Bronchial epithelial cell (primary cell): ENCODE measurements around the gene CCDC159. TPM values are rescaled to one million over a fixed set of nuclear protein-coding genes. Genes with fewer than 3 reads are reported as not detected.
"Not testable (repeated sequence)": the region's sequence is repeated elsewhere in the genome, so short reads cannot be mapped to it uniquely, and the experiment has no call there.

Source experiments
- DNase-seq: peaks from one replicate; pipeline ENCODE4 v3.0.0-alpha.2; 2010; ENCODE audit warnings: low read depth
- FAIRE-seq: peaks from 2 replicates; lab custom pipeline; 2011; peaks lifted over from hg19 to GRCh38; lab: Jason Lieb, UNC
- H3K27me3 ChIP-seq: 2 replicates; pipeline ENCODE4 v1.5.1; 2011; ENCODE audit warnings: low read length; ENCODE audit not compliant: control insufficient read depth, insufficient read depth
- H3K36me3 ChIP-seq: 2 replicates; pipeline ENCODE4 v1.5.1; 2011; ENCODE audit warnings: low read length; ENCODE audit not compliant: control insufficient read depth, insufficient read depth
- H3K4me3 ChIP-seq: 2 replicates; pipeline ENCODE4 v1.5.1; 2011; ENCODE audit warnings: mild to moderate bottlenecking, low read depth, low read length, control low read depth
- total RNA-seq: library from RNA; depleted of rRNA; stranded (reverse); fragments of >200 nt; gene quantifications from 2 replicates; pipeline ENCODE4 v1.2.1, GENCODE V29; 2014
- TF ChIP-seq, protein P1 (sequence below): IDR thresholded peaks from 2 replicates; pipeline ENCODE4 v1.5.1; 2011; ENCODE audit warnings: mild to moderate bottlenecking, moderate library complexity, low read length, control low read depth, inconsistent platforms; ENCODE audit not compliant: insufficient read depth, severe bottlenecking

Gene CCDC159, protein sequence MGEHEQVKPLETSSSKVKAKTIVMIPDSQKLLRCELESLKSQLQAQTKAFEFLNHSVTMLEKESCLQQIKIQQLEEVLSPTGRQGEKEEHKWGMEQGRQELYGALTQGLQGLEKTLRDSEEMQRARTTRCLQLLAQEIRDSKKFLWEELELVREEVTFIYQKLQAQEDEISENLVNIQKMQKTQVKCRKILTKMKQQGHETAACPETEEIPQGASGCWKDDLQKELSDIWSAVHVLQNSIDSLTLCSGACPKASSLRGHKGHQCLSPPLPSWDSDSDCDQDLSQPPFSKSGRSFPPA
- 7.9 and 11.1 TPM in 2 replicates for total RNA-seq

DNA sequence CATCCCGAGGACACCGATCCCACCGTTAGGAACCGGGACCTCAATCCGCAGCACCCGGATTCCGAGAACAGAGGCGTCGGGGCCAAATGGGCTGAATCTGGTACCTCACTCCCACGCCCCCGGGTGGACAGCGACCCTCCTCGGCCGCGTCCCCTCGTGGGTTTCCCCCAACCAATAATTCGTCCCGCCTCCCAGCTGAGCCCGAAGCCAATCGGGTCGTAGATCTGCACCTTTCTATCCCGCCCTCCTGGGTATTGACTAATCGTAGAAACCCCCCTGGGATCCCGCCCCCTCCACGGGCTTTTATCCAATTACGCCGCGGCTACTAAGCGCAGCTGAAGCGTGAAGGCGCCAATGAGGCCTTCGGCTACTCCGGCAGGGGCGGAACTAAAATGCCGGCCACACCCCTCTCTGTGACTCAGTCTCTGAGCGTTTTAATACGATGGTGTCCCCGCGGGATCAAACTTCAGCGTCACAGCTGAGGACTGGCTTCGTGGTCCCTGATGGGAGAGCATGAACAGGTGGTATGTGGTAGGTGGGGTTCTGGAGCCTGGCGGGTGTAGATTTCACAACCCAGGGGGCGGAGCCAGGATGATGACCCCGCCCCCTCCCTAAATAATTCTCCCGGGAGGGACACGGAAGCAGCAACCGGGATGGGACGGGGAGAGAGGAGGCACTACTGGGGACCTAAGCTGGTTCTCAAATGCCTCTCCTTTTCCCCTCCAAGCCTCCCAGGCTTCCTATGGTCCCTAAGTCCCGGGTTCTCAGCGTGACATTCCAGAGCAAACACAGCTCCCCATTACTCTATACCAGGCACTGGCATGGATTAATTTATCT is at the start of gene CCDC159, which contains the start of gene TMEM205:
TSS of gene CCDC159 (plus strand) at position 416 of the 837 bp plus-strand sequence. CDS start at position 504, 88 bp downstream.
TSS of gene TMEM205 (minus strand) at position 165 of the 837 bp plus-strand sequence. CDS start 649 bp downstream, outside the sequence.
- peak; percentile 88 for FAIRE-seq

DNA sequence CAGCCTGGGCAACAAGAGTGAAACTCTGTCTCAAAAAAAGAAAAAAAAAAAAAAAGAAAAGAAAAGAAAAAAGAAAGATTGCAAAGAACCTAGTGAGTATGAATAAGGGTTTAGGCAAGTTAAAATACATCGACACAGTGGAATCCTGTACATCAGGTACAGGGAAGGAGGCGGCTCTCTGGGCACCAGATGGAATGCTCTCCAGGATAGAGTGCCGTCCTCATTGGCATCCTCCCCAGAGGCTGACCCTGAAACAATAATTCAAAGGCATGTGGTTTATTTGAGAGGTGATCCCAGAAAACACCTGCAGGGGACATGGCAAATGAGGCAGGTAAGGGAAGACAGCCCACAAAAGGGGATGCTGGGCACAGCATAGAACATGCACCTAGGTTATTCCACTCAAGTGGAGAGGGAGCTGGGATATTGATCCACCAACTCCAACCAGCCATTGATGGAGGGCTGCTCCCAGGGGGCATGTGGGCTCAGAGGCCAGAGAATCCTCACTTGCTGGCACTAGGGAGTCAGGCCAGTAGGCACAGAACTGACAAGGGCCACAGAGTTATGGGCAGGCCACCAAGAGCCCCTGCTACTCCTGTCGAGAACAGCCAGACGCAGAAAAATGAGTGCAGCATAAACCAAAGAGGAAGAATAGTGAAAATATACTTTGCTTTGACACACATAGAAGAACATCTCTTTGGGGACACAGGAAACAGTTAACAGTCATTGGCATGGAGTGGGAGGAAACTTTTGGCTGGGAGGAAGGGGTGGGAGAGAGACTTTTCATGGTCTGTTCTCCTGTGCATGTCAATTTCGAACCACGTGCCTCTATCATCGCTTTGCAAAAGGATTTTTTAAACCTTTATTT is 46.1 kb upstream of the CCDC159 start:
- H3K36me3 ChIP-seq = no peaks in the 10 kb centered on the region
- no peak overlapping the region for H3K4me3 ChIP-seq
- FAIRE-seq (no peak), DNase-seq (no peak)
- H3K27me3 ChIP-seq = no peaks in the 10 kb centered on the region
- TF ChIP-seq, protein P1, sequence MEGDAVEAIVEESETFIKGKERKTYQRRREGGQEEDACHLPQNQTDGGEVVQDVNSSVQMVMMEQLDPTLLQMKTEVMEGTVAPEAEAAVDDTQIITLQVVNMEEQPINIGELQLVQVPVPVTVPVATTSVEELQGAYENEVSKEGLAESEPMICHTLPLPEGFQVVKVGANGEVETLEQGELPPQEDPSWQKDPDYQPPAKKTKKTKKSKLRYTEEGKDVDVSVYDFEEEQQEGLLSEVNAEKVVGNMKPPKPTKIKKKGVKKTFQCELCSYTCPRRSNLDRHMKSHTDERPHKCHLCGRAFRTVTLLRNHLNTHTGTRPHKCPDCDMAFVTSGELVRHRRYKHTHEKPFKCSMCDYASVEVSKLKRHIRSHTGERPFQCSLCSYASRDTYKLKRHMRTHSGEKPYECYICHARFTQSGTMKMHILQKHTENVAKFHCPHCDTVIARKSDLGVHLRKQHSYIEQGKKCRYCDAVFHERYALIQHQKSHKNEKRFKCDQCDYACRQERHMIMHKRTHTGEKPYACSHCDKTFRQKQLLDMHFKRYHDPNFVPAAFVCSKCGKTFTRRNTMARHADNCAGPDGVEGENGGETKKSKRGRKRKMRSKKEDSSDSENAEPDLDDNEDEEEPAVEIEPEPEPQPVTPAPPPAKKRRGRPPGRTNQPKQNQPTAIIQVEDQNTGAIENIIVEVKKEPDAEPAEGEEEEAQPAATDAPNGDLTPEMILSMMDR = no peak

More for the DNA sequence above, at the start of gene CCDC159, which contains the start of gene TMEM205:
- Histone ChIP-seq H3K4me3 (peak within 1 kb of the TSS; percentile 78), H3K27me3 (no peaks in the 10 kb centered on the region), H3K36me3 (peaks cover 3% of the 10 kb centered on the region)
- DNase-seq = peak; percentile 97
- TF ChIP-seq, protein P1 = no peak

DNA sequence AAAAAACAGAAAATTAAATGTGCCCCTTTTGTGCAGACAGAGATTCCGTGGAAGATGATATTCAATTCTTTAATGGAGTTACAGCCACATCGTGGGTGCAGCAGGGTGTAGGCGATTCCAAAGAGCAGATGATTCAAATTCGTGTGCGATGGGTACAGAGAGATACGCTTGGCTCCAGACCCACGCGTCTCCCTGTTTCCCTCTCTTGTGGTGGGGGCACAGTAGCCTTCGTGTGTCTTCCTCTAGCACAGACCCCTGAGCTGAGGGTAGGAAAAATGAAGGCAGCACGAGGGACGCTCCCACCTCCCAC is 45.6 kb upstream of the CCDC159 start:
- no peak for FAIRE-seq
- no peaks in the 10 kb centered on the region for H3K27me3 ChIP-seq
- no peak overlapping the region for H3K4me3 ChIP-seq
- no peaks in the 10 kb centered on the region for H3K36me3 ChIP-seq
- no peak for DNase-seq
- TF ChIP-seq, protein P1 = no peak

DNA sequence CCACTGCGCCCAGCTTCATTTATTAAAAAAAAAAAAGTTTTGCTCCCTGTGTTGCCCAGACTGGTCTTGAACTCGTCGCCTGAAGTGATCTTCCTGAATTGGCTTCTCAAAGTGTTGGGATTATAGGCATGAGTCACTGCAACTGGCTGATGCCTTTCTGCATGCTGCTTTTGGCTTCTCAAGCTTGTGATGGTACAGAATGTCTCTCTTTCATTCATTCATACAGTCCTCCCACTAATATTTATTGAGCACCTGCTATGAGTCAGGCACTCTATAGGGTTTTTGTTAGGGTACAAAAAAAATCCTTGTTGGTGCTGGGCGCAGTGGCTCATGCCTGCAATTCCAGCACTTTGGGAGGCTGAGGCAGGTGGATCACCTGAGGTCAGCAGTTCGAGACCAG is 41.4 kb upstream of the CCDC159 start:
- FAIRE-seq (no peak), DNase-seq (no peak)
- Histone ChIP-seq H3K4me3 (no peak overlapping the region), H3K36me3 (no peaks in the 10 kb centered on the region), H3K27me3 (no peaks in the 10 kb centered on the region)
- TF ChIP-seq, protein P1 = no peak

DNA sequence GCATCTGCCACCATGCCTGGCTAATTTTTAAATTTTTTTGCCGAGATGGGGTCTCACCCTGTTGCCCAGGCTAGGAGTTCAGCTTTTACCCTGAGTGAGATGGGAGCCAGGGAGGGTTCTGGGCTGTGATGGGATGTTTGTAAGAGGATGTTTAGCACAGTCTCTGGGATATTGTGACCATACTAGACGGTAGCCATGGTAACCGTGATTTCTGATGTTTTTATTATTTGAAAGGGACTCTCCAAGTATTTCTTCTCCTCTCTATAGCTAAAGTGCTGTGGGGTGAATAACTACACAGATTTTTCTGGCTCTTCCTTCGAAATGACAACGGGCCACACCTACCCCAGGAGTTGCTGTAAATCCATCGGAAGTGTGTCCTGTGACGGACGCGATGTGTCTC is 40.0 kb upstream of the CCDC159 start:
- FAIRE-seq (no peak), DNase-seq (no peak)
- Histone ChIP-seq H3K4me3 (no peak overlapping the region), H3K36me3 (no peaks in the 10 kb centered on the region), H3K27me3 (no peaks in the 10 kb centered on the region)
- TF ChIP-seq, protein P1 = no peak

DNA sequence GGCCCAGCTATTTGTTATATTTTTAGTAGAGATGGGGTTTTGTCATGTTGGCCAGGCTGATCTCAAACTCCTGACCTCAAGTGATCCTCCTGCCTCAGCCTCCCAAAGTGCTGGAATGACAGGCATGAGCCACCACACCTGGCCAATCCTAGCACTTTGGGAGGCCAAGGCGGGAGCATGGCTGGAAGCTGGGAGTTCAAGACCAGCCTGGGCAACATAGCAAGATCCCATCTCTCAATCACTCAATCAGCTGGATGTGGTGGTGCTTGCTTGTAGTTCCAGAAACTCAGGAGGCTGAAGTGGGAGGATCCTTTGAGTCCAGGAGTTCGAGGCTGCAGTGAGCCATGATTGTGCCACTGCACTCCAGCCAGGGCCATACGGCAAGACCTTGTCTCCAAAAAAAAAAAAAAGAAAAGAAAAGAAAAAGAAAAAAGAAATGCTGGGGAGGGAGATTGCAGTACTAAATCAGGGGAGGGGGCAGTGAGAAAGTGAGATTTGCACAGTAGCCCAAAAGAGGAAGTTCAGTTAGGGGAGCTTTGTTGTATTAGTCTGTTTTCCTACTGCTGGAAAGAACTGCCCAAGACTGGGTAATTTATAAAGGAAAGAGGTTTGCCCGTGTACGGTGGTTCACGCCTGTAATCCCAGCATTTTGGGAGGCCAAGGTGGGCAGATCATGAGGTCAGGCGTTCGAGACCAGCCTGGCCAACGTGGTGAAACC is 25.9 kb upstream of the CCDC159 start:
- not testable (repeated sequence) for H3K36me3 ChIP-seq, H3K4me3 ChIP-seq, DNase-seq, FAIRE-seq, H3K27me3 ChIP-seq
